Measurements from ENCODE around the gene LMBRD2. TPM values are rescaled to one million over a fixed set of nuclear protein-coding genes. Genes with fewer than 3 reads are reported as not detected.

The LMBRD2 gene
- total and polyA plus RNA-seq, 2 donors (not counting 3 experiments of a cell fraction or from before 2014, with no cell fraction given) = 1.2 to 5.2 TPM

- Histone ChIP-seq H3K9me1 (replicated peaks; ENCODE audit: control insufficient read depth, extremely low read depth, insufficient read depth, low read length) (no peaks in the 10 kb centered on the region), H3K9ac (replicated peaks; ENCODE audit: extremely low read depth, insufficient read depth, low read length) (no peak overlapping the region), H3K4me1 (ENCODE audit: control insufficient read depth, extremely low read depth, insufficient read depth, low read length) (no peaks in the 10 kb centered on the region), H4K20me1 (replicated peaks; ENCODE audit: control insufficient read depth, extremely low read depth, insufficient read depth, low read length) (no peaks in the 10 kb centered on the region), H3K4me3 (replicated peaks in 1 of 3; ENCODE audit: insufficient read depth in 1 of 3, low read depth in 1 of 3, low read length in 3 of 3) (no peak overlapping the region), H3K27ac (ENCODE audit: insufficient read depth, low read depth, low read length) (no peak overlapping the region), H3K79me2 (ENCODE audit: control insufficient read depth, insufficient read depth, low read length) (no peaks in the 10 kb centered on the region), H3K9me3 (replicated peaks; ENCODE audit: control insufficient read depth, insufficient read depth, low read length) (no peaks in the 10 kb centered on the region), H3K27me3 (ENCODE audit: control insufficient read depth in 2 of 2, insufficient read depth in 2 of 2, low read length in 2 of 2) (peaks cover 0 to 12% of the 10 kb centered on the region in 2 experiments), H2AFZ (ENCODE audit: low read depth, low read length) (no peak overlapping the region), H3K4me2 (ENCODE audit: insufficient read depth, low read length) (no peak overlapping the region), H3K36me3 (ENCODE audit: control insufficient read depth in 2 of 2, extremely low read depth in 1 of 2, insufficient read depth in 2 of 2, low read length in 2 of 2) (no peaks in the 10 kb centered on the region)
- no peak for DNase-seq (ENCODE audit: low read depth, low spot score)
- BruUV-seq (replicated peaks) = no TSS peak
- ChIA-PET POLR2A (no interaction called here), CTCF (interaction anchor here (7.2 kb wide), 1 partner anchor 13 kb away, joined by 56 read pairs; no protein-coding TSS in a partner anchor)
- dilution Hi-C loops (cut with MboI; ENCODE audit: extremely low pct_ligation_motif_present, low sequenced_read_pairs) = no loop called here
- TF ChIP-seq POLR2A (IDR thresholded peaks at IDR 0.05; ENCODE audit: low read depth, low read length) = no peak
- no peak for TF ChIP-seq JUN (IDR thresholded peaks at IDR 0.05; ENCODE audit: borderline replicate concordance, insufficient read depth, insufficient read length, low read depth)
- TF ChIP-seq MYC (IDR thresholded peaks at IDR 0.05; ENCODE audit: low read depth, low read length) = no peak
- no peak for TF ChIP-seq POLR2AphosphoS5 (IDR thresholded peaks at IDR 0.05; ENCODE audit: insufficient read depth, low read depth, low read length)
- no peak for TF ChIP-seq GATA2 (IDR thresholded peaks at IDR 0.05; ENCODE audit: insufficient read depth, insufficient read length, low read depth, low read length)
- no peak for TF ChIP-seq MAX (IDR thresholded peaks at IDR 0.05; ENCODE audit: insufficient read depth, insufficient read length)
- TF ChIP-seq CTCF (IDR thresholded peaks at IDR 0.05; ENCODE audit: extremely low read depth in 1 of 2, insufficient read depth in 1 of 2, low read depth in 1 of 2, low read length in 2 of 2) = no peak
- intact Hi-C loops (cut with micrococcal nuclease) = no loop called here
- FAIRE-seq = no peak
Measured at GRCh38 chr5:36066001-36066539, 85.6 kb downstream of the LMBRD2 start.

All from endothelial cell of umbilical vein (primary cell).